NCI-H1092 treated with DMSO at 0.1 percent for 48 hours (cell line): Measurements from ENCODE around the gene ANKS1A.
"Not testable (repeated sequence)": the region's sequence is repeated elsewhere in the genome, so short reads cannot be mapped to it uniquely, and the experiment has no call there.

Source experiments
- DNase-seq: peaks from one replicate; lab custom pipeline; 2025; lab: John Stamatoyannopoulos, UW

ANKS1A gene

GRCh38 chr6:35107208-35107607 lies 218.2 kb downstream of the ANKS1A start:
- DNase-seq: not testable (repeated sequence)

GRCh38 chr6:35107761-35108160 lies 218.7 kb downstream of the ANKS1A start:
- DNase-seq: peak; percentile 3

- DNase-seq: no peak
These were observed 219.3 kb downstream of the ANKS1A start for GRCh38 chr6:35108309-35108885.

GRCh38 chr6:35120746-35121145 lies 231.7 kb downstream of the ANKS1A start:
- DNase-seq: no peak

- no peak for DNase-seq
These were observed 235.3 kb downstream of the ANKS1A start for GRCh38 chr6:35124356-35124755.

- DNase-seq: no peak
These were observed 239.0 kb downstream of the ANKS1A start for GRCh38 chr6:35128042-35128441.

GRCh38 chr6:35128496-35128895 lies 239.4 kb downstream of the ANKS1A start:
- DNase-seq: no peak

GRCh38 chr6:35136185-35136584 lies 247.1 kb downstream of the ANKS1A start:
- DNase-seq: no peak

- DNase-seq: not testable (repeated sequence)
These were observed 249.1 kb downstream of the ANKS1A start for GRCh38 chr6:35138191-35138590.

GRCh38 chr6:35139470-35139869 lies 250.4 kb downstream of the ANKS1A start:
- no peak for DNase-seq

- DNase-seq: peak; percentile 23
These were observed 251.0 kb downstream of the ANKS1A start for GRCh38 chr6:35139924-35140638.

GRCh38 chr6:35140639-35141006 lies 251.6 kb downstream of the ANKS1A start:
- DNase-seq: no peak
